OCI-LY1 (cell line): ENCODE measurements around the gene CELSR1.

ENCODE experiments used
- H2AFZ ChIP-seq: fragments of 200-600 bp; sonication (generic), shearing (Covaris generic); 2 replicates; pipeline ENCODE4 v1.6.0; 2014; ENCODE audit warnings: antibody characterized with exemption, mild to moderate bottlenecking, low read length
- H3F3A ChIP-seq: fragments of 200-600 bp; sonication (generic), shearing (Covaris generic); 2 replicates; pipeline ENCODE4 v1.6.0; 2014; ENCODE audit warnings: mild to moderate bottlenecking, antibody characterized with exemption, low read length, moderate library complexity; ENCODE audit not compliant: insufficient read depth
- H3K27ac ChIP-seq: fragments of 200-600 bp; sonication (generic); 2 replicates; pipeline ENCODE4 v1.5.1; 2014; ENCODE audit warnings: low read length, mixed run types, mild to moderate bottlenecking, low read depth; ENCODE audit not compliant: poor library complexity, severe bottlenecking
- H3K27me3 ChIP-seq: fragments of 200-600 bp; sonication (generic); 2 replicates; pipeline ENCODE4 v1.6.0; 2014; ENCODE audit warnings: antibody characterized with exemption, mild to moderate bottlenecking, low read length, moderate library complexity; ENCODE audit not compliant: insufficient read depth
- H3K36me3 ChIP-seq: fragments of 200-600 bp; sonication (generic); 2 replicates; pipeline ENCODE4 v1.6.1; 2014; ENCODE audit warnings: mild to moderate bottlenecking, antibody characterized with exemption, low read length, moderate library complexity, mixed read lengths; ENCODE audit not compliant: insufficient read depth
- H3K4me1 ChIP-seq: fragments of 200-600 bp; sonication (generic); 2 replicates; pipeline ENCODE4 v1.5.1; 2014; ENCODE audit warnings: mild to moderate bottlenecking, low read length, moderate library complexity; ENCODE audit not compliant: insufficient read depth, severe bottlenecking
- H3K4me2 ChIP-seq: fragments of 200-600 bp; sonication (generic), shearing (Covaris generic); 2 replicates; pipeline ENCODE4 v1.6.1; 2014; ENCODE audit warnings: low read length
- H3K4me3 ChIP-seq: fragments of 200-600 bp; sonication (generic); 2 replicates; pipeline ENCODE4 v1.5.1; 2014; ENCODE audit warnings: low read length, low read depth, mild to moderate bottlenecking, mixed read lengths; ENCODE audit not compliant: poor library complexity, severe bottlenecking
- H3K79me2 ChIP-seq: fragments of 200-600 bp; shearing (Covaris generic); 2 replicates; pipeline ENCODE4 v1.6.1; 2016; ENCODE audit warnings: mixed run types, low read length, mixed read lengths; ENCODE audit not compliant: insufficient read depth
- H3K9ac ChIP-seq: fragments of 200-600 bp; sonication (generic), shearing (Covaris generic); 2 replicates; pipeline ENCODE4 v1.6.1; 2014; ENCODE audit warnings: mild to moderate bottlenecking, low read length, mixed read lengths
- H3K9me2 ChIP-seq: fragments of 200-600 bp; sonication (generic), shearing (Covaris generic); 2 replicates; pipeline ENCODE4 v1.6.1; 2014; ENCODE audit warnings: low read depth, mild to moderate bottlenecking, low read length, mixed read lengths
- H3K9me3 ChIP-seq: fragments of 200-600 bp; shearing (Covaris generic); 2 replicates; pipeline ENCODE4 v1.6.1; 2014; ENCODE audit warnings: low read length, mixed read lengths
- H4K20me1 ChIP-seq: fragments of 200-600 bp; sonication (generic), shearing (Covaris generic); 2 replicates; pipeline ENCODE4 v1.6.0; 2016; ENCODE audit warnings: mild to moderate bottlenecking, low read length; ENCODE audit not compliant: insufficient read depth
- EZH2 ChIP-seq: fragments of 200-600 bp; sonication (generic), shearing (Covaris generic); IDR thresholded peaks from 2 replicates; pipeline ENCODE4 v1.8.0; 2017; ENCODE audit warnings: borderline replicate concordance, mixed run types, mild to moderate bottlenecking, antibody characterized with exemption, low read length, moderate library complexity, mixed read lengths
- TF ChIP-seq, protein P1 (sequence below): fragments of 200-600 bp; sonication (generic), shearing (Covaris generic); IDR thresholded peaks from 2 replicates; pipeline ENCODE4 v1.5.1; 2017; ENCODE audit warnings: mild to moderate bottlenecking, antibody characterized with exemption, low read length, moderate library complexity, mixed read lengths

The CELSR1 gene

DNA sequence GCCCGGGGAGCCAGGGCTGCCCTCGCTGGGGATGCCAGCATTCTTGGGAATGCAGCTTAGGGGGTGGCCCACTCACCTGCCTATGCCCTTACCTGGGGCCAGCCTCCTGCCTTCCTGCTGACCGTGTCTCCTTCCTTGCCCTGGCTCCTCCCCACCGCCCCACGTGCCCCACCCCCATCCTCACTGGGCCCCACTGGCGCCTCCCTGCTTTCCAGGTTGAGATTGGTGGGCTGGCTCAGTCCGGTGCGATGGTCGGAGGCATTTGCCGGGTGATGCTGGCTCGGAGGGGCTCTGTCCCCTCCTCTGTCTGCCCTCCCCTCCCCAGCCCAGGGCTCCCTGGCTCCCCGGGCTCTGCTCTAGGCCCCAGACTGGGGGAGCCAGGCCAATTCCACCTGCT, 48.7 kb upstream of the CELSR1 start:
- no peak overlapping the region for H2AFZ ChIP-seq
- no peaks in the 10 kb centered on the region for H4K20me1 ChIP-seq
- H3K4me2 ChIP-seq = no peak overlapping the region
- H3K9me2 ChIP-seq = no peaks in the 10 kb centered on the region
- no peaks in the 10 kb centered on the region for H3F3A ChIP-seq
- TF ChIP-seq, protein P1, sequence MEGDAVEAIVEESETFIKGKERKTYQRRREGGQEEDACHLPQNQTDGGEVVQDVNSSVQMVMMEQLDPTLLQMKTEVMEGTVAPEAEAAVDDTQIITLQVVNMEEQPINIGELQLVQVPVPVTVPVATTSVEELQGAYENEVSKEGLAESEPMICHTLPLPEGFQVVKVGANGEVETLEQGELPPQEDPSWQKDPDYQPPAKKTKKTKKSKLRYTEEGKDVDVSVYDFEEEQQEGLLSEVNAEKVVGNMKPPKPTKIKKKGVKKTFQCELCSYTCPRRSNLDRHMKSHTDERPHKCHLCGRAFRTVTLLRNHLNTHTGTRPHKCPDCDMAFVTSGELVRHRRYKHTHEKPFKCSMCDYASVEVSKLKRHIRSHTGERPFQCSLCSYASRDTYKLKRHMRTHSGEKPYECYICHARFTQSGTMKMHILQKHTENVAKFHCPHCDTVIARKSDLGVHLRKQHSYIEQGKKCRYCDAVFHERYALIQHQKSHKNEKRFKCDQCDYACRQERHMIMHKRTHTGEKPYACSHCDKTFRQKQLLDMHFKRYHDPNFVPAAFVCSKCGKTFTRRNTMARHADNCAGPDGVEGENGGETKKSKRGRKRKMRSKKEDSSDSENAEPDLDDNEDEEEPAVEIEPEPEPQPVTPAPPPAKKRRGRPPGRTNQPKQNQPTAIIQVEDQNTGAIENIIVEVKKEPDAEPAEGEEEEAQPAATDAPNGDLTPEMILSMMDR = no peak
- TF ChIP-seq EZH2 = no peak
- no peak overlapping the region for H3K4me3 ChIP-seq
- H3K27me3 ChIP-seq = no peaks in the 10 kb centered on the region
- H3K36me3 ChIP-seq = no peaks in the 10 kb centered on the region
- no peak overlapping the region for H3K27ac ChIP-seq
- peaks cover 58% of the 10 kb centered on the region for H3K4me1 ChIP-seq
- H3K79me2 ChIP-seq = no peaks in the 10 kb centered on the region
- H3K9me3 ChIP-seq = no peaks in the 10 kb centered on the region
- no peak overlapping the region for H3K9ac ChIP-seq

DNA sequence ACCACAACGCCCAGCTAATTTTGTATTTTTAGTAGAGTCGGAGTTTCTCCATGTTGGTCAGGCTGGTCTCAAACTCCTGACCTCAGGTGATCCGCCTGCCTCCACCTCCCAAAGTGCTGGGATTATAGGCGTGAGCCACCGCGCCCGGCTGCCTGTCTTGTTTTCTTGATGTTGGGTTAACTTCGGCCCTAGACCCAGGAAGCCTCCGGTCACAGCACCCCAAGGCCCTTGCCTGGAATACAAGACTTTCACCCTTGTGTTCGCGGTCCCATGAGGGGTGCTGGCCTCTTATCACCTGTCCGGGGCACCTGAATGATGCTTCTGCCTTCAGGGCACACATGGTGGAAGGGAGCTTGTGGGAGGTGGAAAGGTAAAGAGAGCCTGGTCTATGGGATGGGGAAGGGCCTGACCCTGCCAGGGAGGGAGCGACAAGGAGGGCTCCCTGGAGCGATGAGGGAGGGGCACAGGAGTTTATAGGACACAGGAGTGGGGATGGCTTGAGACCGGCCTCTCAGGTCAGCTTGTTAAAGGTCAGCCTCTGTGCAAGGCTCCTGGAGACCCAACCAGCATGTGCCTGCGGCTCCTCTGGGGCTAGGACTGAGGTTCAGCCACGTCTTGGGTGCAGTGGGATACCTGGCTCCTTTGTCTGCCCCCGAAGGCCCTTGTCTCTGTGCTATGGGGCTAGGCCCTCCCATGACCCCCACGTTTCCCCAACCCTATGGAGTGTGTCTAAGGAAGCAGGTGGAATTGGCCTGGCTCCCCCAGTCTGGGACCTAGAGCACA, 48.1 kb upstream of the CELSR1 start:
- H3K4me1 ChIP-seq = peaks cover 56% of the 10 kb centered on the region
- H3F3A ChIP-seq = no peaks in the 10 kb centered on the region
- no peak overlapping the region for H2AFZ ChIP-seq
- H3K36me3 ChIP-seq = no peaks in the 10 kb centered on the region
- H3K9me2 ChIP-seq = no peaks in the 10 kb centered on the region
- no peak overlapping the region for H3K4me3 ChIP-seq
- no peaks in the 10 kb centered on the region for H3K9me3 ChIP-seq
- TF ChIP-seq, protein P1 = no peak
- TF ChIP-seq EZH2 = no peak
- H3K9ac ChIP-seq = no peak overlapping the region
- no peaks in the 10 kb centered on the region for H3K27me3 ChIP-seq
- no peak overlapping the region for H3K27ac ChIP-seq
- H4K20me1 ChIP-seq = no peaks in the 10 kb centered on the region
- no peak overlapping the region for H3K4me2 ChIP-seq
- no peaks in the 10 kb centered on the region for H3K79me2 ChIP-seq

DNA sequence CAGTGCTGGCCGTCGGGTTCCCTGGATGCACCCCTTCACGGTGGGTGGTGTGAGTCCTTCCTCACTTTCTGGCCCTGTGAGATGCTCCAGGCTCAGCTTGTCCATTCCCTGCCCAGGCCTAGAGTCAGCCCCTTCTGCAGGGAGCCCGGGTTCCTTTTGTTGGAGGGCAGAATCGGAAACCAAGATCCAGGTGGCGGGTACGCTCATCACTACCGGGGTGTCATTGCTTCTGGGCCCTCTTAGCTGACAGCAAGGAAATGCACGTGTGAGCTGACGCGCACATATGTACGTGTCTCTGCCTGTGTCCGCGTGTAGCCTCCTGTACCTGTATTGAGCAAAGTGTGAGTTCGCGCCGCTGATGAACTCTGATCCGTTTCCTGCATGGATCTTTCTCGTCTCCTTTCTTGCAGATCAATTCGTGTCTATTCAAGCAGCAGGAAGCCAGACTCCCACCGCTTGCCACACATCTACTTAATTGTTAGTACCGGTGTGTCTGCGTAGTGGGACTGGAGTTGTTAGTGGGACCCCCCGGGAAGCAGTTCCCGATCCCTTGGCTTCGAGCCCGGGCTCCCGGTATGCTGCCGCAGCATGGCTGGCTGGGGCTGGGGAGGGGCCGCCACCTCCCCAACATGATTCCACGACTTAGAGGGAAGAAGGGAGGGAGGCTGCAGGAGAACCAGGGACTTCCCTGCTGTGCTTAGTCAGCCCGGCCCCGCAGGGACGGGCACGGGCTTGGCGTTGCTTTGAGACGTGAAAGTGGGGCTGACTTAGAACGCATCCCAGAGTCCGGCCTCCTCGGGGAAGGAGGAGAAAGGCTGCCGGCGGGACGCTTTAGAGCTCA, 46.9 kb upstream of the CELSR1 start:
- Histone ChIP-seq H3K4me2 (no peak overlapping the region), H3K27ac (no peak overlapping the region), H3K4me3 (no peak overlapping the region), H3F3A (no peaks in the 10 kb centered on the region), H3K9ac (no peak overlapping the region), H3K27me3 (no peaks in the 10 kb centered on the region), H3K4me1 (peaks cover 44% of the 10 kb centered on the region), H3K79me2 (no peaks in the 10 kb centered on the region), H3K9me2 (no peaks in the 10 kb centered on the region), H3K36me3 (no peaks in the 10 kb centered on the region), H2AFZ (no peak overlapping the region), H3K9me3 (no peaks in the 10 kb centered on the region), H4K20me1 (no peaks in the 10 kb centered on the region)
- TF ChIP-seq, protein P1 = no peak
- no peak for TF ChIP-seq EZH2
